GM18498 (cell line): ENCODE results near the gene AANAT.
A peak's percentile ranks its signal among the peaks of the same experiment; 100 is the strongest.

Source experiments
- ATAC-seq: cut with Tn5 transposase; IDR thresholded peaks from one replicate; pipeline ENCODE4 v1.9.1; 2021; ENCODE audit warnings: mild to moderate bottlenecking, moderate library complexity; ENCODE audit not compliant: unreplicated experiment

Gene AANAT

GRCh38 chr17:76441686-76442340 is 25.6 kb upstream of the AANAT start:
- ATAC-seq: no peak

GRCh38 chr17:76442341-76443338 is 24.8 kb upstream of the AANAT start:
- no peak for ATAC-seq

GRCh38 chr17:76444518-76445311 is 22.7 kb upstream of the AANAT start:
- ATAC-seq: no peak

GRCh38 chr17:76445697-76446448 is 21.5 kb upstream of the AANAT start:
- ATAC-seq: no peak

GRCh38 chr17:76446449-76447231 is 20.8 kb upstream of the AANAT start:
- ATAC-seq: no peak

- ATAC-seq: no peak
Observed at GRCh38 chr17:76447931-76448652, 19.3 kb upstream of the AANAT start.

GRCh38 chr17:76449126-76449525 is 18.3 kb upstream of the AANAT start:
- ATAC-seq: no peak

- no peak for ATAC-seq
Observed at GRCh38 chr17:76451506-76451905, 15.9 kb upstream of the AANAT start.

GRCh38 chr17:76452127-76452659 is 15.2 kb upstream of the AANAT start:
- ATAC-seq: peak; percentile 31

GRCh38 chr17:76452660-76453430 is 14.6 kb upstream of the AANAT start, which contains the start of gene UBE2O:
UBE2O (minus strand) TSS chr17:76453152; CDS start chr17:76453141, 11 bp downstream.
- peak; percentile 91 for ATAC-seq

- no peak for ATAC-seq
Observed at GRCh38 chr17:76453431-76453743, 14.0 kb upstream of the AANAT start.

GRCh38 chr17:76458580-76459490 is 8.6 kb upstream of the AANAT start:
- no peak for ATAC-seq

- no peak for ATAC-seq
Observed at GRCh38 chr17:76459674-76460073, 7.7 kb upstream of the AANAT start.

- no peak for ATAC-seq
Observed at GRCh38 chr17:76461765-76462555, 5.4 kb upstream of the AANAT start.

GRCh38 chr17:76462556-76463290 is 4.7 kb upstream of the AANAT start:
- no peak for ATAC-seq

- ATAC-seq: no peak
Observed at GRCh38 chr17:76466775-76467130, 650 bp upstream of the AANAT start.
